HG03520 (cell line): ENCODE data around the gene ESPNL.

Experiments
- ATAC-seq: cut with Tn5 transposase; IDR thresholded peaks from one replicate; pipeline ENCODE4 v1.9.1; 2021; ENCODE audit warnings: mild to moderate bottlenecking, moderate library complexity; ENCODE audit not compliant: unreplicated experiment

Gene ESPNL

DNA sequence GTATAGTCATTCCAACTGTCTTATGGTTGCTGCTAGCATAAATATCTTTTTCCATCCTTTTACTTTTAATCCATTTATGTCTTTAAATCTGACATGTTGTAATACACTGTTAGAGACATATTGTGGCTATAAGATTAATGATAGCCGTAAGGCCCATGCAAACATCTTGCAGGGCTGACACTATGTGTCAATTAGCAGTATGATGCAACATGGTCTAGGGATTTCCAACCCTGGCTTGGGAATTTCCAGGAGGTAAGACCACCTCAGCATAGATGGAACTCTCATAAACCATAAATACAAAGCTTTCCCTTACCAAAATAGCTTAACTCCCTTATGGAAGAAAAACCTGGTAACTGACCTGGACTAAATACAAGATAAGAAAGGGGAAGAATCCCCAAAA is 22.8 kb upstream of the ESPNL start:
- ATAC-seq, result no peak

DNA sequence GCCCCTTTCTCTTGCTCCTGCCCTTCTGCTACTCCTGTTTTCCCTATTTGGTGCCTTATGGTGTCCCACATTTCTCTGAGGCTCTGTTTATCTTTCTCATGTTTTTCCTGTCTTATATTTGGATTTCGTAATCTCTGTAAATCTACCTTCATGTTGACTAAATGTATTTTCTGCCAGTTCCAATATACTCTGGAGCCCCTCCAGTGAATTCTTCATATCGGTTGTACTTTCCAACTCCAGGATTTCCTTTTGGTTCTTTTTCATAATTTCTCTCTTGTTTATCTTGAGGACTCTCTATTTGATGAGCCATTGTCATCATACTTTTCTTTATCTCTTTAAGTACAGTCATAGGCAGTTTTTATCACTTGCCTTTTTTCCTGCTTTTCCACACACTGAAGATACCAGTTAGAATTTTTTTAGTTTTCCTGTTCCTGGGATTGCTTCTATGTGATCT is 20.2 kb upstream of the ESPNL start:
- ATAC-seq, result no peak

DNA sequence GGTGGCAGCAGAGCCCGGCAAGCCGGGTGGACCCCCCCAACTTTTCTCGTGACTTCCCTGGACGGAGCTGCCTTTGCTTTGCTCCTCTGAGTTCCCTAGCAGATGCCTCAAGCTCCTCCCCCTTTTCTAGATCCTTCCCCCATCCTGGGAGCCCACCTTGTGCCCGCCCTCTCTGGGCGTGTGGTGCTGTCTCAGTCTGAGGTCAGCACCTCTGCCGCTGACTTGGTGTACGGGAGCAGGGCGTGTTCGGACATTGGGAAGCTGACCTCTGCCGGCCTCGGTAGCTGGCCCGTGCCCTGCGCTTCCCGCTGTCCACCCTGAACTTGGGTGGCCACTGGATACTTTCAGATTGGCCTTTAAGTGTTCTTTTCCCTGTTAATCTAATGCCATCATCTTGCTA is 19.6 kb upstream of the ESPNL start:
- ATAC-seq, result no peak

DNA sequence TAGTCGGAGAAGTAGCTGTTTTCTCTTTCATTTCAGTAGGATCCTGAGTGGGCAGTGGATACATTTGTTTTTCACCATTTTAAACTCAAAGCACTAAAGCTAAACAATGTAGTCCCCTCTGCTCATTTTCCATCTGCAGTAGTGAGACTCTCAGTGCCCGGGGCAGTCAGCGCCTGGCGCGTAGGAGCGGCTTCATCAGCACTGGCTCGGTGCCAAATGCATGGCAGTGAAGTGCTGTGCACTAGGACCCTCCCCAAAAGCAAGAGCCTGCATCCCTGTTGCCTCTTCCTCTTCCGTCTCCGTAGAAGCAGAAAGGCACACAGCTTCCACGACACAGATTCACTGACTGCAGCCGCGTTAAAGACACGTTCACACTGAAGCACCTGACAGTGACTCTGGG is 19.0 kb upstream of the ESPNL start:
- no peak for ATAC-seq

DNA sequence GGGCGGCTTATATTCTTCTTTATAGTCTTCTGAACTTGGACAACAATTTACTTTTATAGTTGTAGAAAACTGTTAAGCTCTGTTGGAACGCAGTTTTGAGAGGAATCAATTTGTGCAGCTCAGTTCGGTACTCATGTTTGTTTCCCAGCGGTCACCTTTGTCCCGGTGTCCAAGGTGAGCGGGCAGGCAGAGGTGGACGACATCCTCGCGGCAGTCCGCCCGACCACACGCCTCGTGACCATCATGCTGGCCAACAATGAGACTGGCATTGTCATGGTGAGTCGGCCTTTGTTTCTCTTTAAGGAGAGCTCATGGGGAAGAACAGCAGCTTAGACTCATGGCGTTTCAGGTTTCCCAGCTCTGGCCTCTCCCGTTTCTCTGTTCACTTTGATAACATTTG is 18.6 kb upstream of the ESPNL start:
- no peak for ATAC-seq

DNA sequence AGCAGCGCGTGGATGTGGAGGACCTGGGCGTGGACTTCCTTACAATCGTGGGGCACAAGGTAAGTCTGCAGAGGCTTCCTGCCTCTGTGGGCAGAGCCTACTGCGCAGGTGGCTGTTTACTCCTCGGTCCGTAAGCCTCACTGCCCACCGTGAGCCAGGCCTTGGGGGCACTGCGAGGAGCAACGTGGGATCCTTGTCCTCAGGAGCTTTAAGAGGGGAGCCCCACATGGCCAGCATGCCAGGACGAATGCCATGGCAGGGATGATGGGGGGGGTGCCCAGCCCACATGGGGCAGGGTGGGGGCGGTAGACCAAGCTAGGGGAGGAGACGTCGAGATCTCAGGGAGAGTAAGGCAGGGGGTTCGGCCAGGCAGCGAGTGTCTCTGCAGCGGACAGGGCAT is 18.0 kb upstream of the ESPNL start:
- ATAC-seq, result no peak

DNA sequence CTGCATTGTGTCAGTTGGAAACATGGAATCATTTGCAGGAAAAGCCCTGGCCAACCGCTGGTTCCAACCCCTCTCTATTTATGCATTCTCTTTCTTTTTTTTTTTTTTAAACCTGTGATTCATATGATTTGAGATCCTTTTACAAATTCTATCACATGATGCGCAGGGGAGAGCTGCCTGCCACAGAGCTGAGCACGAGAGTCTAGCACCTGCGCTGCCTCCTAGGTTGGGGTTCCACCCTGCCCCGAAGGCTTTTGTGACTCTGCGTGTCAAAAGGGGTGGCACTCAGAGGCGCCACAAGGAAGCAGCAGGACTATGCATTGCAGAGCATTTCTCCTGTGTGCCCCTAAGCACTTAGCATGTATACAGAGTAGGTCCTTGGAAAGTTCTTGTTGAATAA is 17.3 kb upstream of the ESPNL start:
- no peak for ATAC-seq

DNA sequence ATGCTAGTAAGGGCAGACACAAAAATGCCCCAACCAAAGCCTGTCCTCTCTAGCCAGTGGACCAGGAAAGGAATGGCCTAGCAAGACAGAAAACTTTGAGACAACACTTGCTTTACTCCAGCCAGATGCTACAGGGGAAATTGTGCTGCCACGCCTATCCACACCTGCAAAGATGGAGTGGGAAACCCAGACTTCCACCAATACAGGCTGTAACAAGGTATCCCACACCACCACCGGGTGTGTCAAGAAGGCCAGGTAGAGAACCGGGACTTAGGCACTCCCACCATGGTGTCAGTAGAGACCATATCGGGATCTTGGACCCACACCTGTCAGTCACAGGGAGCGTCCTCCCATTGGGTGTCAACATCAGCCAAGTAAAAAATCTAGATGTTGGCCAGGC is 16.2 kb upstream of the ESPNL start:
- ATAC-seq, result no peak

DNA sequence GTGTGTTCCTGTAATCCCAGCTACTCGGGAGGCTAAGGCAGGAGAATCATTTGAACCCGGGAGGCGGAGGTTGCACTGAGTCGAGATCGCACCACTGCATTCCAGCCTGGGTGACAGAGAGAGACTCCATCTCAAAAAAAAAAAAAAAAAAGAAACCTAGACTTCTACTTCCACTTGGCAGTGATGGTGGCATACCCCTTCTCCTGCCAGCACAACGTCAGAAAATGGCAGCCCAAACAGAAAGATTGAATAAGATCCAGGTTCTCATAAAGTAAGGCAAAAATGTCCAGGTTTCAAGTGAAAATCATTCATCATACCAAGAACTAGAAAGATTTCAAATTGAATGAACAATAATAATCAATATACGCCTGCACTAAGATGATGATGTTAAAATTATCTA is 15.4 kb upstream of the ESPNL start:
- ATAC-seq, result no peak

DNA sequence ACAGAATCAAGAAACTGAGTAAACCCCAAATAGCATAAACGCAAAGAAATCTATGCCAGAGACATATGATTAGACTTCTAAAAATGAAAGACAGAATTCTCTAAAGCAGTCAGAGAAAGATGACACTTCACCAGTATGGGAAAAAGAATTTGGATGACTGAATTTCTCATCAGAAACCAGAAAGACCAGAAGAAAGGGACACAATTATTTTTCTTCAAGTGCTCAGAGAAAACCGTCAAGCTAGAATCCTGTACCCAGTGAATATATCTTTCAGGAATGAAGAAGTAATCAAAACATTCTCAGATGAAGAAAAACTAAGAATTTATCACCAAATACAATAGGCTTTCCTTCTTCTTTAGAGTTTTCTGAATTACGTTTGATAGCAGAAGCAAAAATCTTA is 14.2 kb upstream of the ESPNL start:
- no peak for ATAC-seq

DNA sequence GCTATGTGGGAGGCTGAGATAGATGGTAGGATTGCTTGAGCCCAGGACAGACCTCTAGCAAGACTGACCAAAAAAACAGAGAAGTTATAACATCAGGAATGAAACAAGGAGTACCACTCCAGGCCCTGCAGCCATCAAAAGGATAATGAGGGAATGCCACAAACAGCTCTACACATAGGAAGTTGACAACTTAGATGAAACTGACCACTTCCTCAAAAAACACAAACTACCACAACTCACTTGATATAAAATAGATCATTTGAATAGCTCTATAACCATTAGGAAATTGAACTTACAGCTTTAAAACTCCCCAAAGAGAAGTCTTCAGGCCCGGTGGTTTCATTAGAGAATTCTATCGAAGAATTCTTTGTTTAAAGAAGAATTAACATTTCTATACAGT is 12.9 kb upstream of the ESPNL start:
- ATAC-seq, result no peak

DNA sequence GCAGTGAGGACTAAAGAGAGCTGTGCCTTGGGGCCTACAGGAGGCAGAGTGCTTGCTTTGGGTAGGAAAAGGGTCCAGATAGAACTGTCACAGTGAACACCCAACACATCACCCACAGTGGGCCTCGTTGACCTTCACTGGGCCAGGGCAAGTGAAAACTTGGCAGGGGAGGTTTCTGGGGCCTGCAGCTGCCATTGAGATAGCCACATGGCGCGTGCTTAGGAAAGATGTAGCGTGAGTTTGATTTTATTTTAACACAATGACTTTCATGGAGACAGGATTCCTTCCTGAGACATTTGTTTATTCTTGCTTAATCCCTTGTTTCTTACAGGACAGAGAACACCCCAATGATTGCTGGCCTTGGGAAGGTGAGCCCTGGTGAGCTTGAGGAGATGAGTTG is 9.3 kb upstream of the ESPNL start:
- no peak for ATAC-seq

DNA sequence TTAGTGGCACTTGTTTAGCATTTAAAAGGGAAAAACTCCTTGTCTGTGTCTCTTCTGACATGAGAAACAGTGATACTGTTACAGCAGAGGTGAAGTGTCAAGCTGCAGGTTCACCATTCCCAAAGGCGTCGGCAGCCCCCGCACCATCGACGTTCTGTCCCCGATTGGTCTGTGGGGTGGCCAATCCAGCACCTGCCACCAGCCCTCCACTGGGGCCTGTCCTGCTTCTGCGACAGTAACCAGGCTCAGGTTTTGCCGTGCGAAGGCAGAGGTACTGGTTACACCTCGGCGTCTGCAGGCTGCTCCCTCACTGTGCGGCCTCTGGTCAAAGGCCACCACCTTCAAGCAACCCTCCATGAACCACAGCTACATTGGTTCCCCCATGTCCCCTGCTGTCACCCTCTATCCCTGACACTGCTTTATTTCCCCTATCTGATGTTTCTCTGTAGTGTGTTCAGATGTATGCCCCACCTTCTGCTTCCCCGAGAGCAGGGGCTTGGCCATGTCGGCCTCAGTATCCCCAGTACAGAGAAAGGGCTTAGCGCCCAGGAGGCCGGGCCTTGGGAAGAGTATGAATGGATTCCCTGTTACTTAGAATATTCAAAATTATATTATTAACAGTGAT is 8.6 kb upstream of the ESPNL start:
- ATAC-seq, result no peak

DNA sequence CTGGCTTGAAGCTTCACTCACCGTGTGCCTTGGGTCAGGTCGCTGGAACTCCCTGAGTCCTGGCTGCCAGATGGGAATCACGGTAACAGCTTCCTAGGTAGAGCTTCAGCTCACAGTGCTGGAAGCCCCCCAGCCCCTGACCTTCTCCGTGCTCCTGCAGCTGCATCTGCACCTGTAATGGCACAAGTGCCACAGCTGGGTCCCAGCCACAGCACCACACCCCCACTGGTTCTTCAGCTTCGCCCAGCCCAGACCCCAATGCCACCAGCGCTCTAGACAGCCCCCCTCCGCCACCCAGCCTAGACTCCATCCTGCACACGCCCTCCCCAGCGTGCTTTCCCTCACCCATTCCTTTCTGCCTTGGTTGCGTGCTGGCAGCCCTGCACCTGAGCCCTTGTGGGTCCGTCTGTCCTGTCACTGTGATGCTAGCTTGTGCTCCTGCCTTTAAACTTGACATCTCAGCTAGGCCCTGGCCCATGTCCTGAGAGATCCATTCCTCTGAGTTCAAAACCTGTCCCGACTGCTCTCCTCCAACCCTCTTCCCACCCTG is 7.6 kb upstream of the ESPNL start:
- ATAC-seq, result no peak

DNA sequence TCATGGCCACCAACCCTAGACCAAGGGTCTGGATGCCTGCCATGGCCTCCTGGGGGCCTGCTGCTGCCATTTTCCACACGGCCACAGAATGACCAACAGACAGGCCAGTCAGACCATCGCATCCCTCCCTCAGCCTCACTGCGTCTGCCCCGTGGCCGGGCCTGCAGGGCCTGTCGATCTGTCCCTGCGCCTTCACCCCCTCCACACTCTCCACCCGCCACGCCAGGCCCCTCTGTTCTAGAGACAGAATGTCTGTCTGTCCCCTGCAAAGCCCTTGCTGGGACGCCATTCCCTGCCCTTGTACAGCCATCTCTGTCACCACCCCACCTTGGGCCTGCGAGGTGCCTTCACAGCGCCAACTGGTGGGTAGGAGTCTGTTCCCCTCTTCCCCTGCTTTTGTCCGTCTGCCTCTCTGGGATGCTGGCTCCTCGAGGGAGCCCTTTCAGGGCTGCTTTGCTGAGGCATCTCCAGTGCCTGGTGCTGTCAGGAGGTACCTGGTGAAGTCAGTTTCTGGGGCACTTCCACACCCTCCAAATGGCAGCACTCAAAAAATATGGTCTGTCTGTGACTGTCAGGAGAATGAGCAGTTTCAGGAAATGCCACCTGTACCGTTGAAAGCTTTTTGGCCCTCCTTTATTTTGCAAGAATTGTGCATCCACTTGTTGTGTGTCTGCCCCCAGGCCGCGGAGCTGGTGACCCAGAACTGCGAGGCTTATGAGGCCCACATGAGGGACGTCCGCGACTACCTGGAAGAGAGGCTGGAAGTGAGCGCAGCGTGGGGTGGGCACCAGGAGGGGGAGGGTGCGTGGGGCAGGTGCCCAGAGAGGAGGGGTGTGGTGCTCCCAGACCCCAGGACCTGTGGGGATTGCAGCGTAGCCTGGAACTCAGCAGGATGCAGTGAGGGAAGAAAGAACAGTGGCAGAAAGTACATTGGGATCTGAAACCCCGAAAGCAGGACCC is 6.7 kb upstream of the ESPNL start:
- ATAC-seq, result no peak

DNA sequence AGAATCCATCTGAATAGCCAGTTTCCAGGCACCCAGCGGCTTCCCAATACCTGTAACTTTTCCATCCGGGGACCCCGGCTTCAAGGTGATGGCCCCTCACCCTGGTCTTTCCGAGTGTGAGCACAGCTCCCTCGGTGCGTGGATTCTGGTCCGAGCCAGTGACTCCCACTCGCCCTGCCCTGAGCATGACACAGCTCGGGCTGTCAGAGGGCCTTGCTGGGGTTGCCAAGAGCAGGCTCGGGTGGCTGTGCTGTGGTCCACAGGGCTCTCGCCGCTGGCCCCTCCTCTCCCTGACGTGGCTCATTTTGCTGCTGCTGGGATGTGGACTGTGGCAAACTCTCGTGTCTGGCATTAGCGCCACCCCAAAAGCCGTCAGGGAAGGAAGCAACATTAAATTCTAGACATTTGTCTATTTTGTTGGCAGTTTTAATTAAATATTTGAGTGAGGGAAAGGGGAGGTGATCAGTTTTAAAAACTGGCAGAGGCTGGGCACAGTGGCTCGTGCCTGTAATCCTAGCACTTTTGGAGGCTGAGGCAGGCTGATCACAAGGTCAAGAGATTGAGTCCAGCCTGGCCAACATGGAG is 5.6 kb upstream of the ESPNL start:
- ATAC-seq, result no peak

DNA sequence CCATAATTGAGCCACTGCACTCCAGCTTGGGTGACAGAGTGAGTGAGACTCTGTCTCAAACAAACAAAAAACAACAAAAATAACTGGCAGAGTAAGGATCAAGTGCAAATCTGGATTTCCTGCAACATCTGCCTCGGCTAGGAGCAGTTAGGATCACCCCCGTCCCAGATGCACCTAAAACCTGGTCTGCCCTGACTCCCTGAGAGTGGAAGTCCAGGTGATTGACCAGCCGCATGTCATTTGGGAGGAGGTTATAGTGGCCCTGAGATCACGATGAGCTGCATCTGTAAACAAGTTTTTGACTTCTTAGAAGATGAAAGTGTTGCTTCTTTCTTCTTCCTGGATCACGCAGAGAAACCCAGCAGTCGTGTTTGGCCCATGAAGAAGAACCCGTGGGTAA is 5.0 kb upstream of the ESPNL start:
- no peak for ATAC-seq

DNA sequence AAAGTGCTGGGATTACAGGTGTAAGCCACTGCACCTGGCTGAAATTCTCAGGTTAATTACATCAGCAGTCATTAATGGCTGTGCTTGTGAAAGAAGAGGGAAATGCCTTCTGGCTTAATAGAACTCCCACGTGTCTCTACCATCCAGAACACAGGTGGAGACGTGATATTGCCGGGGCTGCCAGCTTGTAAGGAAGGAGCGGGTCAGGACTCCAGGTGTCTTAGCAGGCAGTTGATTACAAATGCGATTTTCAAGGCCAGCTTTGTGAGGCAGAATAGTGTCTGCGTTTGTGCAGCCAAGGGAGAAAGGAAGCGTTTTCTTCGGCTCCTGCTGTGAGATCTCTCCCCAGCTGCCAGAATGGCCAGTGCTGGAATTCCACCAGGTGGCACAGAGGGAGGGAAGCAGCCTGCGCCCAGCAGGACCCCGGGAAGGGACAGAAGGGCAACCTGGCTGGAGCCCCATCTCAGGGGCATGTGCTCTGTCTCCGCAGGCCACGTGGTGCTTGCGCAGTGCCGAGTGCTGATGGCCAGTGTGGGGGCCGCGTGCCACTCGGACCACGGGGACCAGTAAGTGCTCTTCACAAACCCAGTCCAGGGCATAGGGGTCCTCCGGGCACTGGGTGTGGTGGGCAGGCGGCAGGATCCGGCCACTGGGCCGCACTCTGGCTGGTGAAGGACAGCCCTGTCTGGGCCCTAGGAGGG is 3.7 kb upstream of the ESPNL start:
- no peak for ATAC-seq

DNA sequence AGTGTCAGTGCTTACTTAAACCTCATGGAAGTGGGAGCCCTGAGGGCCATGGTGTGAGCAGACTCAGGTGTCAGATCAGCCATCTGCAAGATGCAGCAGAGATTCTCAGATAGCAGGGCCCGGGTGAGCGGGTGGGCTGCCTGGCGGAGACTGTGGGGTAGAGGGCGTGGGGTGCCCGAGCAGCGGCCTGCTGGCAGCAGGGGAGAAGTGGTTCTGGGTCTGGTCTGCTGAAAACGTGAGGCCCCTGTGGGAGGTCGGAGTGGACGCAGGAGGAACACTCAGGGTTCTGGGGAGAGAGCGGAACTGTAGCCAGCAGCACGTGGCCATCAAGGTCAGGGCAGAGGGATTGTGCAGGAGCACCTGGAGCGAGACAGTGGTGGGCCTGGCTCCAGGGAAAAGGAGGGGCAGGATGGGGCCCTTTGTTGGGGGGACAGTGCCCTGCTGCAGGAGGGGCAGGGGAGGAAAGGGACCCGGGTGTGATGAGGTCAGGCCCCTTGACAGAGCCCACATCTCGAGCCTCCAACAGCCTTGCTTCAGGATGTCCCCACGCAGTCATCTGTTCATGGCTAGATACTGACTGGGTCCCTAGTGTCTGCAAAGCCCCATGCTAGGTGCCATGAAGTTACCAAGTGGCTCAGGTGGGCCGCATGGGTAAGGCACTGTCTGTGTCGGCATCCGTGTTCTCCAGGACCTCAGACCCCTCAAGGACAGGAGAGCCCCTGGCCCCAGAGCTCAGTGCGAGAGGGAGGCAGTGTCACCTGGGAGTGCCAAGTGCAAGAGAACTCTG is 2.7 kb upstream of the ESPNL start:
- no peak for ATAC-seq
